ENCODE results near the gene PVALB. TPM values are rescaled to one million over a fixed set of nuclear protein-coding genes. Genes with fewer than 3 reads are reported as not detected.
A peak's percentile ranks its signal among the peaks of the same experiment; 100 is the strongest.

The PVALB gene
- total RNA-seq, 1 experiment from 2014 or later, result 6.8 TPM

- DNase-seq, result peak; percentile 22
Measured at GRCh38 chr22:36765131-36765942, 51.5 kb downstream of the PVALB start.

GRCh38 chr22:36764641-36765040 lies 52.2 kb downstream of the PVALB start:
- H3K36me3 ChIP-seq (replicated peaks; ENCODE audit: control insufficient read depth, insufficient read depth, low read length), result peaks cover 8% of the 10 kb centered on the region
- no peak for DNase-seq

More at GRCh38 chr22:36765131-36765942, 51.5 kb downstream of the PVALB start:
- peaks cover 8% of the 10 kb centered on the region for H3K36me3 ChIP-seq (replicated peaks; ENCODE audit: control insufficient read depth, insufficient read depth, low read length)
- no peaks in the 10 kb centered on the region for H3K27me3 ChIP-seq (ENCODE audit: control insufficient read depth, insufficient read depth, low read length)
- H3K4me3 ChIP-seq (ENCODE audit: insufficient read depth, low read depth, low read length), result no peak overlapping the region

GRCh38 chr22:36764060-36764459 lies 52.8 kb downstream of the PVALB start:
- peak; percentile 10 for DNase-seq
- no peaks in the 10 kb centered on the region for H3K27me3 ChIP-seq (ENCODE audit: control insufficient read depth, insufficient read depth, low read length)
- H3K4me3 ChIP-seq (ENCODE audit: insufficient read depth, low read depth, low read length), result no peak overlapping the region
- peaks cover 8% of the 10 kb centered on the region for H3K36me3 ChIP-seq (replicated peaks; ENCODE audit: control insufficient read depth, insufficient read depth, low read length)

More at GRCh38 chr22:36764641-36765040, 52.2 kb downstream of the PVALB start:
- Histone ChIP-seq H3K27me3 (ENCODE audit: control insufficient read depth, insufficient read depth, low read length) (no peaks in the 10 kb centered on the region), H3K4me3 (ENCODE audit: insufficient read depth, low read depth, low read length) (no peak overlapping the region)

GRCh38 chr22:36763576-36763975 lies 53.3 kb downstream of the PVALB start:
- peak; percentile 12 for DNase-seq
- Histone ChIP-seq H3K27me3 (ENCODE audit: control insufficient read depth, insufficient read depth, low read length) (no peaks in the 10 kb centered on the region), H3K4me3 (ENCODE audit: insufficient read depth, low read depth, low read length) (no peak overlapping the region), H3K36me3 (replicated peaks; ENCODE audit: control insufficient read depth, insufficient read depth, low read length) (peaks cover 8% of the 10 kb centered on the region)

GRCh38 chr22:36762687-36763260 lies 54.1 kb downstream of the PVALB start:
- Histone ChIP-seq H3K4me3 (ENCODE audit: insufficient read depth, low read depth, low read length) (no peak overlapping the region), H3K36me3 (replicated peaks; ENCODE audit: control insufficient read depth, insufficient read depth, low read length) (peaks cover 8% of the 10 kb centered on the region), H3K27me3 (ENCODE audit: control insufficient read depth, insufficient read depth, low read length) (no peaks in the 10 kb centered on the region)
- peak; percentile 19 for DNase-seq

GRCh38 chr22:36761553-36762240 lies 55.1 kb downstream of the PVALB start:
- no peak overlapping the region for H3K4me3 ChIP-seq (ENCODE audit: insufficient read depth, low read depth, low read length)
- DNase-seq, result peak; percentile 22

GRCh38 chr22:36760786-36761185 lies 56.0 kb downstream of the PVALB start:
- Histone ChIP-seq H3K27me3 (ENCODE audit: control insufficient read depth, insufficient read depth, low read length) (no peaks in the 10 kb centered on the region), H3K4me3 (ENCODE audit: insufficient read depth, low read depth, low read length) (no peak overlapping the region), H3K36me3 (replicated peaks; ENCODE audit: control insufficient read depth, insufficient read depth, low read length) (peaks cover 4% of the 10 kb centered on the region)
- peak; percentile 6 for DNase-seq

More at GRCh38 chr22:36761553-36762240, 55.1 kb downstream of the PVALB start:
- Histone ChIP-seq H3K36me3 (replicated peaks; ENCODE audit: control insufficient read depth, insufficient read depth, low read length) (peaks cover 4% of the 10 kb centered on the region), H3K27me3 (ENCODE audit: control insufficient read depth, insufficient read depth, low read length) (no peaks in the 10 kb centered on the region)

- H3K36me3 ChIP-seq (replicated peaks; ENCODE audit: control insufficient read depth, insufficient read depth, low read length), result peaks cover 4% of the 10 kb centered on the region
- peak; percentile 39 for DNase-seq
- H3K27me3 ChIP-seq (ENCODE audit: control insufficient read depth, insufficient read depth, low read length), result no peaks in the 10 kb centered on the region
- no peak overlapping the region for H3K4me3 ChIP-seq (ENCODE audit: insufficient read depth, low read depth, low read length)
Measured at GRCh38 chr22:36759481-36760159, 57.2 kb downstream of the PVALB start.

- H3K4me3 ChIP-seq (ENCODE audit: insufficient read depth, low read depth, low read length), result no peak overlapping the region
- peak; percentile 44 for DNase-seq
Measured at GRCh38 chr22:36758792-36759271, 58.0 kb downstream of the PVALB start.

GRCh38 chr22:36757668-36758211 lies 59.1 kb downstream of the PVALB start:
- H3K4me3 ChIP-seq (ENCODE audit: insufficient read depth, low read depth, low read length), result no peak overlapping the region
- H3K27me3 ChIP-seq (ENCODE audit: control insufficient read depth, insufficient read depth, low read length), result no peaks in the 10 kb centered on the region
- DNase-seq, result peak; percentile 93
- H3K36me3 ChIP-seq (replicated peaks; ENCODE audit: control insufficient read depth, insufficient read depth, low read length), result no peaks in the 10 kb centered on the region; the same call in 1 of the 2 replicates

More at GRCh38 chr22:36758792-36759271, 58.0 kb downstream of the PVALB start:
- Histone ChIP-seq H3K36me3 (replicated peaks; ENCODE audit: control insufficient read depth, insufficient read depth, low read length) (peaks cover 3% of the 10 kb centered on the region), H3K27me3 (ENCODE audit: control insufficient read depth, insufficient read depth, low read length) (no peaks in the 10 kb centered on the region)

- Histone ChIP-seq H3K36me3 (replicated peaks; ENCODE audit: control insufficient read depth, insufficient read depth, low read length) (no peaks in the 10 kb centered on the region), H3K4me3 (ENCODE audit: insufficient read depth, low read depth, low read length) (no peak overlapping the region), H3K27me3 (ENCODE audit: control insufficient read depth, insufficient read depth, low read length) (no peaks in the 10 kb centered on the region)
- peak; percentile 43 for DNase-seq
Measured at GRCh38 chr22:36756746-36757655, 59.8 kb downstream of the PVALB start.

- Histone ChIP-seq H3K27me3 (ENCODE audit: control insufficient read depth, insufficient read depth, low read length) (no peaks in the 10 kb centered on the region), H3K36me3 (replicated peaks; ENCODE audit: control insufficient read depth, insufficient read depth, low read length) (no peaks in the 10 kb centered on the region), H3K4me3 (ENCODE audit: insufficient read depth, low read depth, low read length) (no peak overlapping the region)
- peak; percentile 43 for DNase-seq
Measured at GRCh38 chr22:36756031-36756430, 60.8 kb downstream of the PVALB start.

- Histone ChIP-seq H3K27me3 (ENCODE audit: control insufficient read depth, insufficient read depth, low read length) (no peaks in the 10 kb centered on the region), H3K36me3 (replicated peaks; ENCODE audit: control insufficient read depth, insufficient read depth, low read length) (no peaks in the 10 kb centered on the region), H3K4me3 (ENCODE audit: insufficient read depth, low read depth, low read length) (no peak overlapping the region)
- peak; percentile 2 for DNase-seq
Measured at GRCh38 chr22:36755316-36755715, 61.5 kb downstream of the PVALB start.
